WTC11 (cell line): ENCODE measurements around the gene DOP1B.

ENCODE experiments used
- ATF2 ChIP-seq: sonication (generic); formaldehyde crosslinking; IDR thresholded peaks from 2 replicates; pipeline ENCODE4 v1.8.1; 2022; ENCODE audit warnings: low read depth, missing genetic modification reagents, borderline replicate concordance
- ATF6 ChIP-seq: sonication (generic); formaldehyde crosslinking; IDR thresholded peaks from 2 replicates; pipeline ENCODE4 v1.8.1; 2023; ENCODE audit warnings: mild to moderate bottlenecking, missing genetic modification reagents
- CREB1 ChIP-seq: sonication (generic); formaldehyde crosslinking; IDR thresholded peaks from 2 replicates; pipeline ENCODE4 v1.8.0; 2023; ENCODE audit warnings: mild to moderate bottlenecking, missing genetic modification reagents
- CTCF ChIP-seq: fragments of 200-600 bp; IDR thresholded peaks from 2 replicates; pipeline ENCODE4 v1.8.0; 2022; ENCODE audit warnings: antibody characterized with exemption
- NR2C2 ChIP-seq: sonication (generic); formaldehyde crosslinking; IDR thresholded peaks from 2 replicates; pipeline ENCODE4 v1.8.0; 2022; ENCODE audit warnings: mild to moderate bottlenecking, missing genetic modification reagents
- TEAD1 ChIP-seq: sonication (generic); formaldehyde crosslinking; IDR thresholded peaks from 2 replicates; pipeline ENCODE4 v1.8.0; 2022; ENCODE audit warnings: mild to moderate bottlenecking, missing genetic modification reagents
- TEAD4 ChIP-seq: sonication (generic); formaldehyde crosslinking; IDR thresholded peaks from 2 replicates; pipeline ENCODE4 v1.8.0; 2022; ENCODE audit warnings: mild to moderate bottlenecking, missing genetic modification reagents
- USF2 ChIP-seq: sonication (generic); formaldehyde crosslinking; IDR thresholded peaks from 2 replicates; pipeline ENCODE4 v1.8.1; 2023; ENCODE audit warnings: mild to moderate bottlenecking, missing genetic modification reagents, moderate library complexity
- ZNF532 ChIP-seq: fragments of 250-450 bp; sonication (Bioruptor Pico); IDR thresholded peaks from 2 replicates; pipeline ENCODE4 v1.9.0; 2021; ENCODE audit warnings: mild to moderate bottlenecking, borderline replicate concordance

GRCh38 chr21:36186081-36186480, 29.5 kb downstream of the DOP1B start:
- TF ChIP-seq USF2 (CRISPR knock-in tag), result no peak
- no peak for TF ChIP-seq CTCF
- no peak for TF ChIP-seq TEAD1
- TF ChIP-seq ZNF532, result no peak
- no peak for TF ChIP-seq ATF6 (CRISPR knock-in tag)
- TF ChIP-seq CREB1 (CRISPR knock-in tag), result no peak
- TF ChIP-seq ATF2 (CRISPR knock-in tag), result no peak
- no peak for TF ChIP-seq TEAD4 (CRISPR knock-in tag)
- no peak for TF ChIP-seq NR2C2 (CRISPR knock-in tag)
